Measurements from ENCODE around the gene RAN. TPM values are rescaled to one million over a fixed set of nuclear protein-coding genes. Genes with fewer than 3 reads are reported as not detected.

Gene RAN
- total and polyA plus RNA-seq, 9 of the 15 experiments (the other 6 are each of a cell fraction or from before 2014, with no cell fraction given) = 1,687 to 3,820 (median 2,300) TPM

GRCh38 chr12:130872179-130873096, 572 bp downstream of the RAN start (continued):
- TF ChIP-seq MGA (IDR thresholded peaks at IDR 0.05) (peak; percentile 65), MYNN (IDR thresholded peaks at IDR 0.05) (no peak), MYNN (CRISPR knock-in tag; IDR thresholded peaks at IDR 0.05) (no peak), TEAD1 (CRISPR knock-in tag; IDR thresholded peaks at IDR 0.05) (0 out of 4 replicates have a peak, but pooled peaks of 1 of the 2 experiments have one; percentile 23), FOXO4 (CRISPR knock-in tag; IDR thresholded peaks at IDR 0.05) (no peak), NCOA1 (IDR thresholded peaks at IDR 0.05; ENCODE audit: low read depth) (no peak), RUNX1 (IDR thresholded peaks at IDR 0.05; ENCODE audit: low read depth) (no peak), NR2C2 (CRISPR knock-in tag; IDR thresholded peaks at IDR 0.05) (no peak), NR2C2 (tag; IDR thresholded peaks at IDR 0.05) (peak; percentile 24), MYC (IDR thresholded peaks at IDR 0.05; ENCODE audit: low read depth, low read length) (peak; percentile 94), MYC (CRISPR knock-in tag; IDR thresholded peaks at IDR 0.05; ENCODE audit: borderline replicate concordance, low read depth) (peak; percentile 70; the same call in 1 of the 2 replicates), CHD1 (IDR thresholded peaks at IDR 0.05; ENCODE audit: low read length) (peak; percentile 94), DDX20 (tag; IDR thresholded peaks at IDR 0.05; ENCODE audit: low read depth) (no peak), HDAC6 (IDR thresholded peaks at IDR 0.05; ENCODE audit: low read depth, low read length) (no peak), FOXK1 (CRISPR knock-in tag; IDR thresholded peaks at IDR 0.05; ENCODE audit: borderline replicate concordance) (no peak)

Measured in K562 (cell line).